ENCODE measurements around the gene NOXO1. TPM values are rescaled to one million over a fixed set of nuclear protein-coding genes. Genes with fewer than 3 reads are reported as not detected.

The NOXO1 gene
- total RNA-seq, 1 donor from 2014 or later = 1.5 TPM

DNA sequence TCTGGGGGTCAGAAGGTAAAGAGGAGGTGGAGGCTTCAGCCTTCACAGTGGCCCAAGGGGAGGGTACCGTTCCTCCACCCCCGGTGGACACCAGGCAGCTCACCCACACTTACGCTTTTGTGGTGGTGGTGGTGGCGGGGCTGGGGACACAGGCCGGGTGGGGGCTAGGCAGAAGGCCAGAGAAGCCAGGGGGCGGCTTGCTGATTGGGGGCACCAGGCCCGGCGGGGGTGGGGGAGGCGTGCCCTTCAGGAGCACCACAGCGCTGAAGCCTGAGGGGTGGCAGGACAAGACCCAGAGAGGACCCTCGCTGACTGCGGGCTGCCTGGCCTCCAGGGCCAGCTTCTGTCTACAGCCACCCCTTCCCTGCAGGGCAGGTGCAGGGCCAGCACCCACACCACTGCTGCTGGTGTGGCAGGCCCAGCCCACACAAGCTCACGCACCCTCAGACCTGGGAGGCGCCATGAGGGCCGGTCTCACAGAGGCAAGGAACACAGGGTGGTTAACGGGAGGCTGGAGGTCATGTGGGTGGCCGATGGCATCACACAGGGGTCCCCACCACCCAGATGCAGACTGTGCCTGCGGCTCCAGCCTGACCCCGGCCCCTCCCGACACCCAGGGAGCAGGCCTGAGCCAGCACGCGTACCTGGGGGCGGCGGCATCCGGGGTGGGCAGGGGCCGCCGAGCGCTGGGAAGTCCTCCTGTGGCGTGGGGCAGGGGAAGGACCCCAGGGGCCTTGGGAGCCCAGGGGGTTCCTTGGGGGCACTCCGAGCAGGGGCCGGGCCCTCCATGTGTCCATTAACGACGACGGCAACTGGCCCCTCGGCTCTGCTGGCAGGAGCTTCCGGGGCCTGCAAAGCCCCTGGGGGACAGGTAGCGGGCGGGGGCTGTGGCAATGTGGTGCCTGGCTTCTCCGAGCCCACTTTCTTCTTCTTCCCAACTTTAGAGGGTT lies 17.9 kb upstream of the NOXO1 start:
- Mint-ChIP-seq H3K36me3 (ENCODE audit: insufficient read depth) (peaks cover 6% of the 10 kb centered on the region), H3K4me3 (ENCODE audit: low read depth) (no peak overlapping the region), H3K27ac (no peak overlapping the region), H3K27me3 (peaks cover 1% of the 10 kb centered on the region), H3K4me1 (ENCODE audit: low read depth) (no peaks in the 10 kb centered on the region), H3K9me3 (ENCODE audit: low read depth) (no peaks in the 10 kb centered on the region)
- no peak for DNase-seq (ENCODE audit: low spot score, unreplicated experiment)
- no peak for TF ChIP-seq CTCF (IDR thresholded peaks at IDR 0.05; ENCODE audit: unreplicated experiment)

DNA sequence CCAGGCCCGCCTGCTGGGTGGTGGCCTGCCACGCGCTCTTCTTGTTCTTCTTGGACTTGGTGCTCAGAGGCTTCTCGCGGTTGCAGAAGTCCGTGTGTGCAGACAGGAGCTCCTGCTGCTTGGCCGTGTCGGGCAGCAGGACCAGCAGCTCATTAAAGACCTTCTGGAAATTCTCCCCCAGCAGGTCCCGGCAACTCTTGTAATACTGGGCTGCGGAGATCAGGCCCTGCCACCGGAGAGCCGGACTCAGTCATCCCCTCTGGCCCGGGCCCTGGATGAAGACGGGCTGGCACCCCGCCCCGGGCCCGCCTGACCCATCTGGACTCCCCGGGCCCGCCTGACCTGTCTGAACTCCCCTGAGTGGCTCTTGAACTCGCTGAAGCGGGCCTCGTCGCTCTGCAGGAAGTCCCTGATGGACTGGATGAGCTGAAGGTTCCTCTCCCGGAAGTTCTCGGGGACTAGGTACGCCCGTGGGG lies 17.1 kb upstream of the NOXO1 start:
- DNase-seq (ENCODE audit: low spot score, unreplicated experiment) = no peak
- no peak overlapping the region for H3K4me3 Mint-ChIP-seq (ENCODE audit: low read depth)
- no peak overlapping the region for H3K27ac Mint-ChIP-seq
- no peaks in the 10 kb centered on the region for H3K9me3 Mint-ChIP-seq (ENCODE audit: low read depth)
- H3K36me3 Mint-ChIP-seq (ENCODE audit: insufficient read depth) = peaks cover 6% of the 10 kb centered on the region
- H3K4me1 Mint-ChIP-seq (ENCODE audit: low read depth) = no peaks in the 10 kb centered on the region
- peaks cover 7% of the 10 kb centered on the region for H3K27me3 Mint-ChIP-seq
- no peak for TF ChIP-seq CTCF (IDR thresholded peaks at IDR 0.05; ENCODE audit: unreplicated experiment)

DNA sequence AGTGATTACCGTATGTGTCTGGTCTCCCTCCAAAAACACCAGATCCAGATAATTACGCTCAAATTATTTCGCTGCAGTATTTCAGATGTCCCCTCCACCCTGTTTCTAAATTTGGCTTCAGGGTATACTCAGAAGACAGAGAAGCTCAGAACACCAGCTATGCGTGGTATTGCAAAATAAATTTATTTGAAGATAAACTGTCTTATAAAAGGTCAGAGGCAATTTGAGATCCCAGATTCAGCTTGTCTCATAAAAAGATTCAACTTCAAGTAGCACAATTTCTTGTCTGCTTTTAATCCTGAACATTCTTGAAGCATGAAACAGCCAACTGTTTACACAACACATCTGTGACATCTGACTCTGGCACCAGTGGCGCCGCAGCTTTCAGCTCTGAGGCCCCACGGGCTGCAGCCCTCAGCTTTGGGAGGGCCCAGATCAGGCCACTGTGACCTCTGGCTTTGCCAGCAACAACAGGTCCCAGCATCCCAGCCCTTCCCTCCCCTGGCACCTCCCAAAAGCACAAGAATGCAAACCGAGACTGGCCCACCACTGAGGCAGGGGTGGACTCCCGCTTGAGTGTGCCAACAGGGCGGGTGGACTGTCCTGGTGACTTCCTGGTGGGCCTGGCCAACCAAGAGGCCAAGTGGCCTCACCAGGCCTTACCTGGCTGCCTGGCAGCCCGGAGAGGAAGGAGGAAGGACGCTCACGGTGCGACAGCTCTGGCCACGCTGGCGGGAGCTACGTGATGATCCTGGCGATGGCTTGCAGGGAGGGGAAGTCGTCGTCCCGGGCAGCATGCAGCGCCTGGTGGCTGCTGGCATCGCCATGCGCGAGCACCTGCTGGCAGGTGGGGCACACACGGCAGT lies 16.5 kb upstream of the NOXO1 start:
- no peak for DNase-seq (ENCODE audit: low spot score, unreplicated experiment)
- Mint-ChIP-seq H3K9me3 (ENCODE audit: low read depth) (no peaks in the 10 kb centered on the region), H3K27ac (no peak overlapping the region), H3K4me1 (ENCODE audit: low read depth) (no peaks in the 10 kb centered on the region), H3K36me3 (ENCODE audit: insufficient read depth) (peaks cover 6% of the 10 kb centered on the region), H3K4me3 (ENCODE audit: low read depth) (no peak overlapping the region), H3K27me3 (peaks cover 8% of the 10 kb centered on the region)
- TF ChIP-seq CTCF (IDR thresholded peaks at IDR 0.05; ENCODE audit: unreplicated experiment) = no peak

- H3K4me3 Mint-ChIP-seq (ENCODE audit: low read depth) = no peak overlapping the region
- peaks cover 2% of the 10 kb centered on the region for H3K4me1 Mint-ChIP-seq (ENCODE audit: low read depth)
- H3K36me3 Mint-ChIP-seq (ENCODE audit: insufficient read depth) = peaks cover 4% of the 10 kb centered on the region
- H3K27ac Mint-ChIP-seq = no peak overlapping the region
- H3K9me3 Mint-ChIP-seq (ENCODE audit: low read depth) = no peaks in the 10 kb centered on the region
- no peak for DNase-seq (ENCODE audit: low spot score, unreplicated experiment)
- H3K27me3 Mint-ChIP-seq = peaks cover 26% of the 10 kb centered on the region
- no peak for TF ChIP-seq CTCF (IDR thresholded peaks at IDR 0.05; ENCODE audit: unreplicated experiment)
These were observed 12.5 kb upstream of the NOXO1 start for GRCh38 chr16:1993731-1994131.

DNA sequence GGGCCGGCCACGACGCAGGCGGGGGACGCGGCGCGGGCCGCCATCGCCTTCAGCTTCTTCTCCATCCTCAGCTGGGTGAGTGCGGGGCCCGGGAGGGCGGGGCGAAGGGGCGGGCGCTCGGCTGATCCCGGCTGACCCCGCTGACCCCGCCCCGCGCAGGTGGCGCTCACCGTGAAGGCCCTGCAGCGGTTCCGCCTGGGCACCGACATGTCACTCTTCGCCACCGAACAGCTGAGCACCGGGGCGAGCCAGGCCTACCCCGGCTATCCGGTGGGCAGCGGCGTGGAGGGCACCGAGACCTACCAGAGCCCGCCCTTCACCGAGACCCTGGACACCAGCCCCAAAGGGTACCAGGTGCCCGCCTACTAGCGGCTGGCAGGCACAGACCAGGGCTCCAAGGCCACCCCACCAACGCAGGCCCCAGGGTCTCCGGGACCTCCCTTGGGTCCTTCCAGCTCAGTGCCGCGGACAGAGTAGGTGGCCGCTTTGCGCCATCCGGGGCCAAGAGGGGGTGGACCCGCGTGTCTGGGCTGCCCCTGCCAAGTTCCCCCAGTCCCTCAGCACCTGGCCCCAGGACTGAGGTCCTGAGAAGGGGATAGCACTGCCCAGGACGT lies 11.5 kb upstream of the NOXO1 start:
- peaks cover 2% of the 10 kb centered on the region for H3K4me1 Mint-ChIP-seq (ENCODE audit: low read depth)
- H3K27me3 Mint-ChIP-seq = peaks cover 32% of the 10 kb centered on the region
- H3K9me3 Mint-ChIP-seq (ENCODE audit: low read depth) = no peaks in the 10 kb centered on the region
- H3K27ac Mint-ChIP-seq = no peak overlapping the region
- peaks cover 2% of the 10 kb centered on the region for H3K36me3 Mint-ChIP-seq (ENCODE audit: insufficient read depth)
- no peak overlapping the region for H3K4me3 Mint-ChIP-seq (ENCODE audit: low read depth)
- DNase-seq (ENCODE audit: low spot score, unreplicated experiment) = no peak
- no peak for TF ChIP-seq CTCF (IDR thresholded peaks at IDR 0.05; ENCODE audit: unreplicated experiment)
